ENCODE results near the gene CRY1.

GRCh38 chr12:107058190-107058589 is 35.2 kb downstream of the CRY1 start:
- TF ChIP-seq CDX4 (CRISPR knock-in tag; IDR thresholded peaks at IDR 0.05; ENCODE audit: borderline replicate concordance) (no peak), ZBTB43 (CRISPR knock-in tag; IDR thresholded peaks at IDR 0.05) (no peak), CTCF (IDR thresholded peaks at IDR 0.05) (no peak), PREB (CRISPR knock-in tag; IDR thresholded peaks at IDR 0.05; ENCODE audit: borderline replicate concordance) (no peak), TEAD4 (CRISPR knock-in tag; IDR thresholded peaks at IDR 0.05) (no peak), NR2C2 (CRISPR knock-in tag; IDR thresholded peaks at IDR 0.05) (no peak), HMGXB4 (CRISPR knock-in tag; IDR thresholded peaks at IDR 0.05) (no peak), CREB1 (CRISPR knock-in tag; IDR thresholded peaks at IDR 0.05) (no peak), ZBTB21 (CRISPR knock-in tag; IDR thresholded peaks at IDR 0.05; ENCODE audit: borderline replicate concordance) (no peak), MAX (CRISPR knock-in tag; IDR thresholded peaks at IDR 0.05) (no peak), TEAD1 (CRISPR knock-in tag; IDR thresholded peaks at IDR 0.05) (no peak), PRDM15 (CRISPR knock-in tag; IDR thresholded peaks at IDR 0.05) (no peak), ETV6 (CRISPR knock-in tag; IDR thresholded peaks at IDR 0.05) (no peak)

Measured in WTC11 (cell line).